NCI-H2227 (cell line): Measurements from ENCODE around the gene TNFAIP8.
"Not testable (repeated sequence)": the region's sequence is repeated elsewhere in the genome, so short reads cannot be mapped to it uniquely, and the experiment has no call there.

Experiments used
- DNase-seq: peaks from one replicate; lab custom pipeline; 2025; ENCODE audit not compliant: unreplicated experiment; lab: John Stamatoyannopoulos, UW

The TNFAIP8 gene

DNA sequence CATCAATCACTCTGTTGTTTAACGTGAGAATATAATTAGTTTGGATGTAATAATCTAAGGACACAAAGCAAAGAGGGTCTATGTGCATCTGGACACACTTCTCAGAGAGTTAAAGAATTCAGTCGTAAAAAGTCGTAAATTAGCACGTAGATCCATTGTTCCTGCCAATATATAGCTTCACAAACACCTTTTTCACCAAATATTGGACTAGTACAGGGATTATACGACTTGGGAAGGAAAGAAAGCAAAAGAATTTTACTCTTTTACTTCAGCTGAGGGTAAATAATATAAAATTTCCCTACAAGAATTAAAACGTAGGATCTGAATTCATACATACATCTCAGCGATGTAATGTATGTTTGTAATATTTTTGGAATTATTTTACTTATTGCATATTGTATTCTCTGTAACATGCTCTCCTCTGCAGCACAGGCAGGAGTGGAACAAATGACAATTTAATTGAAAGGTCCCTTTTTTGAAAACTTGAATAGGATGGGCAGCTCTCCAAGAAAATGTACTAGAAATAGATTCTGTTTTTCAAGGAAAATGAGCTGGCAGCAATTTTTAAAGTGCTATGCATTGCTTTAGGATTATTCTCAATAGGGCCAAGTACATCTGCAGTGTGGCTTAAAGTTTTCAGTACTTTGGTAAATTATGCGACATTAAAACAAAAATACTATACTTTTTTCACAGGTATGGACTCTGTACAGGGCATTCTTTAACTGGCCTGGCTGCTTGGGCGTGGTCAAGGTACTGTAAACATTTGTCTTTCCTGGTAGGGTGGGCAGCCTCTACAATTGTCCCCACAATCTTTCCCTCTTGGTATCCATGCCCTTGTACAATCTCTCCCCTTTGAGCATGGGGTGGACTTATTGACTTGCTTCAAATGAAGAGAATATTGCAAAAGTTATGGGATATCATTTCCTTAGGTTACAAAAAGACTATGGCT lies 56.7 kb downstream of the TNFAIP8 start:
- DNase-seq: no peak

DNA sequence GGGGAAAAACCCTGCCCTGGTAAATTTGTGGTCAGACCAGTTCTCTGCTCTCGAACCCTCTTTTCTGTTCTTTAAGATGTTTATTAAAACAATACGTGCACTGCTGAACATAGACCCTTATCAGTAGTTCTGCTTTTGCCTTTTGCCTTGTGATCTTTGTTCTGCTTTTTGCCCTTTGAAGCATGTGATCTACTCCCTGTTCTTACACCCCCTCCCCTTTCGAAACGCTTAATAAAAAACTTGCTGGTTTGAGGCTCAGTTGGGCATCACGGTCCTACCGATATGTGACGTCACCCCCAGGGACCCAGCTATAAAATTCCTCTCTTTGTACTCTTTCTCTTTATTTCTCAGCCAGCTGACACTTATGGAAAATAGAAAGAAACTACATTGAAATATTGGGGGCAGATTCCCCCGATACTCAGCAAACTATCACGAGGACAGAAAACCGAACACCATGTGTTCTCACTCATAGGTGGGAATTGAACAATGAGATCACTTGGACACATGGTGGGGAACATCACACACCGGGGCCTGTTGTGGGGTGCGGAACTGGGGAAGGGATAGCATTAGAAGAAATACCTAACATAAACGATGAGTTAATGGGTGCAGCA lies 58.4 kb downstream of the TNFAIP8 start:
- not testable (repeated sequence) for DNase-seq

DNA sequence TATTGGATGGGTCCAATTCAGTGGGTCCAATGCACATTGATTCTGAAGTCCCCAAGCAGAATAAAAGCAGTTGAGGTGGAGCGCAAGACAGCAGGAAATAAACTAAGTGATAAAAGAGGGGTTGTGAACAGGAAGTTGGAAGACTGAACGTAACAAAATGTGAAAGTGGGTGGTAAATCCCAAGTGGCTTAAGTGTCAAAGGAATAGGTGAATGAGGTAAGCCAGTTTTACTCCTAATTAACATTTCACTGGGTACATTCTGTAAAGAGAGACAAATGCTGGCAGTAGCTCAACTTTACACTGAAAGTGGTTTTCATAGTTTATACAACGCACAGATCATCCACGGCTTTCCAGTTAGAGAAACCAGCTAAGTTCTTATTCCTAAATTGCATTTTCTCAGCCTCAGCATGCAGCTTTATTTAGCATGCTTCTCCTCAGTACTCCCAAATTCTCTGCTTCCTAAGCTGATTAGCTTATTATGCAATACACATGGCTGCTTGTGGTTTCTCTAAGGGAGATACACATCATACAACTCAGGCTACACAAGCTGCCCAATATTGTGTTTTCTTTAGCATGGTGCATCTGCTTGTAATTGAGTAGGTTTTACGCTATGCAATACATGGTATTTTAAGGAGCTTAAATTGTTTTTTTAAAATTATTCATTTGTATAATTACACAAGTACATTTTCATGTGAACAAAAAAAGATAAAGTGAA lies 62.2 kb downstream of the TNFAIP8 start:
- no peak for DNase-seq

DNA sequence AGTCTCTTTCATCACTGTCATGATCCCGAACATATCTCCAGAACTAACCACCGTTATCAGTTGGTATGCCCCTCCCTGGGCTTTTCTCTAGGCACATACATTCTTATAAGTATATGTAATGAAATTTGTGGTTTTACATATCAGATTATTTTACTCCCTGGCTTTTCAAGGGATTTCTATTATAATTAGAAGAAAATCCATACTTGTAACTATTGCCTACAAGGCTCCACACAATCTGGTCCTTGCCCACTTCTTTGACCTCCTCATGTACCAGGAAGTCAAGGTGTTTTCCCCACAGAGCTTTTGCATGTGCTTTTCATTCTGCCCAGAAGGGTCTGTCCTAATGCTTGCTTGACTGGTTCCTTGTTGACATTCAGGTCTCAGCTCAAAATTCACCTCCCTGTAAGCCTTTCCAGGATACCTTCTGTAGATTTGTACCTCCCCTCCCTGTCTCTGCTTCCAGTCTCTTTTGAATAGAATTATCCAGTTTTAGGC lies 62.8 kb downstream of the TNFAIP8 start:
- DNase-seq: no peak

DNA sequence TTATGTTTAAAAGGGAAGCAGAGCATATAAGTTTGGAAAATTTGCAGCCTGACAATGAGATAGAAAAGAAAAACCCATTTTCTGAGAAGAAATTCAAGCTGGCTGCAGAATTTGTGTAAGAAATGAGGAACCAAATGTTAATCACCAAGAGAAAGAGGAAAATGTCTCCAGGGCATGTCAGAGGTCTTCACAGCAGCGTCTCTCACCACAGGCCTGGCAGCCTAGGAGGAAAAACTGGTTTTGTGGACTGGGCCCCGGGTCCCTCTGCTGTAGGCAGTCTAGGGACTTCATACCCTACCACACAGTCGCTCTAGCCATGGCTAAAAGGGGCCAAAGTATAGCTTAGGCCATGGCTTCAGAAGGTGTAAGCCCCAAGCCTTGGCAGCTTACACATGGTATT lies 64.3 kb downstream of the TNFAIP8 start:
- no peak for DNase-seq

DNA sequence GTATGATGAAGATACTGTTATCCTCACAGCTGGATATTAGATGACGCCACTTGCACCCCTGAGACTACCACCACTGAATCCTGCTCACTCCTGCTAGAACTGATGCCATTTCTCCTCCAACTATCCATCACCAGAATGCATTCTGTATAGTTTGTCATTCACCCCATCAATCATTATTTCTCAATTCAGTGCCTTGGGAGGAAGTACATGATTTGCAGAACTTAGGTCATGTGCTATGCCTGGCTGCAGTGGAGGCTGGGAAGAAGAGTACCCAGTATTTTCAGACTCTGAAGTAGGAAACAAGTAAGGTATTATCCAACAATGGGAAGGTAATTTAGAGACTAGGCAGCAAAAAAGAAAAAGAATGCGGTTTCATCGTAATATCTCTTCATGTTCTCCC lies 70.2 kb downstream of the TNFAIP8 start:
- DNase-seq: no peak

DNA sequence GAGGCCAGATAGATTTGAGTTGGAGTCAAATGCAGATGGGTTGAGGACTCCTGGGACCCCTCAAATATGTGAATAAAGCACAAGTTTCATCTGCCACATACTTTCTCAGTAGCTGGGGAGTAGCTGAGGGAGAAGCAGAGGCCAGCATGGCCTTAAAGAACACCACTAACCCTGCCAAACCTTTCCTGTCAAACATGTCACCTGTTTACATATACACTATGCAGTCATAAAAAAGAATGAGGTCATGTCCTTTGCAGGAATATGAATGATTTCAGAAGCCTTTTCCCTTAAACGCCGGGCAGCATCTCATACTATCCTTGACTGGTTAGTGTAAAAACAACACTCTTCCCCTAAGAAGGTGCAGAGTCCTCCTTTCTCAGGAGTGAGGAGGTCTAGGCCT lies 71.2 kb downstream of the TNFAIP8 start:
- no peak for DNase-seq

DNA sequence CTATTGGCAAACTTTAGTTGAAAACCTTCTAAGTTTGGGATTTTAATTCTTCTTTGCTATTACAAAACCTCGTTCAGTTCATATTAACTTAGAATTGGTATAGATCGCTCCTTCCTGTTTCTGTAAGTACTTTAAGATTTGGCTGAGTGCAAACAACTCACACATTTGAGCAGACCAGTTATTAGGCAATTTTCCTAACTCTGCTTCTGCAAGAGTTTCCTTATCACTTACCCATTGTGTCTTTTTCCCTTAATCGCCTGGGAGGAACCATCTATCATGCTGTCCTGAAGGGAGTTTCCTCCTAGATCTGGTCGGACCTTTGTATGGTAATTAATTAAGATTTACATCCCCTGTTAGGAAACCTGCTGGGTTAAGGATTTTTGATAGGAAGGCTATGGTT lies 71.8 kb downstream of the TNFAIP8 start:
- DNase-seq: not testable (repeated sequence)

DNA sequence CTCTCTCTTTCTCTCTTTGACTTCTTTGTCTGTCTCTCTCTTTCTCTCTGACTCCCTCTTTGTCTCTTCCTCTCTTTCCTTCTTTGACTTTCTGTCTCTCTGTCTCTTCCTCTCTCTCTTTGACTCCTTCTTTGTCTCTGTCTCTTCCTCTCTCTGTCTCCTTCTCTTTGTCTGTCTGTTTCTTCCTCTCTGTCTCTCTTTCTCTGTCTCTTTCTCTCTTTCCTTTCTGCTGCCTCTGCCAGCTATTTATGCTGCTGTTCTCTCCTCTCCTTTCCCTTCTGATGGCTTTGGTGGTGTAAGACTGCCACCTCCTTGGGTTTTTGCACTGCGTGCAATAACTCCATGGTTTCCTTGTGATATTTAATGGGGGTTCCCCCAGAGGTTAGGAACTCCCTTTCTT lies 72.3 kb downstream of the TNFAIP8 start:
- not testable (repeated sequence) for DNase-seq

DNA sequence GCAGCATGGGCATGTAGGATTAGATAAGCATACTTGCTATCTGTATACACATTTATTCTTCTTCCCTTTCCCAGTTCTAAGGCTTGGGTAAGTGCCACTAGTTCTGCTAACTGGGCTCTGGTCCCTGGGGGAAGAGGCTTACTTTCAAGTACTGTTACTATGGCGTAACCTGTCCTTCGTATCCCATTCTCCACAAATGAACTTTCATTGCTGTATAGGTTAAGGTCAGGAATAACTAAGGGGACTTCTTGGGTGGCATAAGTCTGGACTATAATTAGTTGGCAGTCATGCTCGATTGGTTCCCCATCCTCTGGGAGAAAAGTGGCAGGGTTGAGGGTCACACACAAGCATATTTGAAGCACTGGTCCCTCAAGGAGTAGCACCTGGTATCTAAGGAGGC lies 72.8 kb downstream of the TNFAIP8 start:
- not testable (repeated sequence) for DNase-seq

DNA sequence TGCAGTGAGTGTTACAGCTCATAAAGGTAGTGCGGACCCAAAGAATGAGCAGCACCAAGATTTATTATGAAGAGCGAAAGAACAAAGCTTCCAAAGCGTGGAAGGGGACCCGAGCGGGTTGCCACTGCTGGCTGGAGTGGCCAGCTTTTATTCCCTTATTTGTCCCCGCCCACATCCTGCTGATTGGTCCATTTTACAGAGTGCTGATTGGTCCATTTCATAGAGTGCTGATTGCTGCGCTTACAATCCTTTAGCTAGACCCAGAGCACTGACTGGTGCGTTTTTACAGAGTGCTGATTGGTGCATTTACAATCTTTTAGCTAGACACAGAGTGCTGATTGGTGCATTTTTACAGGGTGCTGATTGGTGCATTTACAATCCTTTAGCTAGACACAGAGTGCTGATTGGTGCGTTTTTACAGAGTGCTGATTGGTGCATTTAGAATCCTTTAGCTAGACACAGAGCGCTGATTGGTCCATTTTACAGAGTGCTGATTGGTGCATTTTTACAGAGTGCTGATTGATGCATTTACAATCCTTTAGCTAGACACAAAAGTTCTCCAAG lies 76.9 kb downstream of the TNFAIP8 start:
- not testable (repeated sequence) for DNase-seq

DNA sequence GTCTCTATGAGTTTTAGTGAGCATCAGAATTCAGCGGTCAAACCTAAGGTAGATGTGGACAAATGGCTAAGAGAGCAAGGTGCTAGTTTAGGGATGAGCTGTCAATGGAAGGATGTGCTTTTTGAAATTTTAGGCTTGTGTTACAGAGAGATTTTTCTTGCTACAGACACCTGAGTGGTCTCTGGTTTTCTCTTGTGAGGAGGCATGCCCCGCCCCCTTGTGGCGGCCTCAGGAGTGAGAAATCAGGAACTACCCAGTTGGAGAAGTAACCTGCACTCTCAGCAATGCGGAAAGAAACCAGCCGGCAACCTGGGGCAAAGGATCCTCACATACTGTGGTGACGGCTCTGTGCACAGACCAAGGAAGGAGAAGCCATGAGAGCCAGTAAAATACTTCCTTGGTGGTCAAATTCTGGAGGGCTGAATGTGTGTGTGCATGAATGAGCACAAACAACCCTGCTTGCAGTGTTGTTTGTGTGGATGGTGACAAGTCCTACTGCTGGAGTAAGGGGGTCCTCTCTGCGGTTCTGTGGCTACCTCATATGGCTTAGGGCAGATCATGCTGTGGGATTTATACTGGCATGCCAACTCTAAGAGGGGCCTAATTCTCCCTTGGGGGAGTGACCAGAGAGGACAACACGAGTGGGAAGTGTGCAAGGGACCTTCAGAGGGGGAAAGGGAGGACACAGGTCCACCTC lies 79.8 kb downstream of the TNFAIP8 start:
- no peak for DNase-seq

DNA sequence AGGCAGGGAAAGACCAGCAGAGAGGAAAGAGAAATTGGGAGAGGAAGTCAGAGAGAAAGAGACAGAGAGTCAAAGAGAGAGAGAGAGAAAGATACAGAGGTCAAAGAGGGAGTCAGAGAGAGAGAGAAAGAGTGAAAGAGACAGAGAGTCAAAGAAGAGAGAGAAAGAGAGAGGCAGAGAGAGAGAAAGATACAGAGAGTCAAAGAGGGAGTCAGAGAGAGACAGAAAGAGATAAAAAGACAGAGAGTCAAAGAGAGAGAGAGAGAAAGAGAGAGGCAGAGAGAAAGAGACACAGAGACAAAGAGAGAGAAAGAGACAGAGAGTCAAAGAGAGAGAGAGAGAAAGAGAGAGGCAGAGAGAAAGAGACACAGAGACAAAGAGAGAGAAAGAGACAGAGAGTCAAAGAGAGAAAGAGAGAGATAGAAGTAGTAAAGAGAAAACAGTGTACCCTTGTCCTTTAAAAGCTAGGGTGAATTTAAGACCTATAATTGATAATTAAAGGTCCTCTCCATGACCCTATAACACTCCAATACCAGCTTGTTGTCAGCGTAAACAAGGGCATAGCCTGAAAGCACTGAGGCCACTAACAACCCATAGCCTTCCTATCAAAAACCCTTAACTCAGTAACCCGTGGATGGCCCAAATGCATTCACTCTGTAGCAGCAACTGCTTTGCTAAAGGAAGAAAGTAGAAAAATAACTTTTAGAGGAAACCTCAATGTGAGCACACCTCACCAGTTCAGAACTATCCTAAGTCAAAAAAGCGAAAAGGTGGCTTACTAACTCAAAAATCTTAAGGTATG lies 82.2 kb downstream of the TNFAIP8 start:
- DNase-seq: not testable (repeated sequence)

DNA sequence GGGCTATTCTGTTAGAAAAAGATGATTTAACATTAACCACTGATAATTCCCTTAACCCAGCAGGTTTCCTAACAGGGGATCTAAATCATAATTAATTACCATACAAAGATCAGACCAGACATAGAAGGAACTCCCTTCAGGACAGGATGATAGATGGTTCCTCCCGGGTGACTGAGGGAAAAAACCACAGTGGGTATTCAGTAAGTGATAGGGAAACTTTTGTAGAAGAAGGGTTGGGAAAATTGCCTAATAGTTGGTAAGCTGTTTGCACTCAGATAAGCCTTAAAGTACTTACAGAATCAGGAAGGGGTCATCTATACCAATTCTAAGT lies 82.7 kb downstream of the TNFAIP8 start:
- not testable (repeated sequence) for DNase-seq

DNA sequence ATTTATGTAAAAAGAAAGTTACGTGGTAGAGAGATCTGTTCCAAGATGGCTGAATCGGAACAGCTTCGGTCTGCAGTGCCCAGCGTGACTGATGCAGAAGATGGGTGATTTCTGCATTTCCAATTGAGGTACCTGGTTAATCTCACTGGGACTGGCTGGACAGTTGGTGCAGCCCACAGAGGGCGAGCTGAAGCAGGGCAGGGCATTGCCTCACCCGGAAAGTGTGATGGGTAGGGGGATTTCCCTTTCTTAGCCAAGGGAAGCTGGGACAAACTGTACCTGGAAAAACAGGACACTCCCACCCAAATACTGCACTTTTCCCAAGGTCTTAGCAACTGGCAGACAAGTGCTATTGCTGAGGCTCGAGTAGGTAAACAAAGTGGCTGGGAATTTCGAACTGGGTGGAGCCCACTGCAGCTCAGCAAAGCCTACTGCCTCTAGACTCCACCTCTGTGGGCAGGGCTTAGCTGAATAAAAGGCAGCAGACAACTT lies 83.4 kb downstream of the TNFAIP8 start:
- DNase-seq: peak; percentile 10

DNA sequence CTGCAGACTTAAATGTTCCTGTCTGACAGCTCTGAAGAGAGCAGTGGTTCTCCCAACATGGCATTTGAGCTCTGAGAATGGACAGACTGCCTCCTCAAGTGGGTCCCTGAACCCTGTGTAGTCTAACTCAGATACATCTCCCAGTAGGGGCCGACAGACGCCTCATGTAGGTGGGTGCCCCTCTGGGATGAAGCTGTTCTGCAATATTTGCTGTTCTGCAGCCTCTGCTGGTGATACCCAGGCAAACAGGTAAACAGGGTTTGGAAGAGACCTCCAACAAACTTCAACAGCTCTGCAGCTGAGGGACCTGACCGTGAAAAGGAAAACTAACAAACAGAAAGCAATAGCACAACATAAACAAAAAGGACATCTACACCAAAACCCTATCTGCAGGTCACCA lies 83.8 kb downstream of the TNFAIP8 start:
- not testable (repeated sequence) for DNase-seq

DNA sequence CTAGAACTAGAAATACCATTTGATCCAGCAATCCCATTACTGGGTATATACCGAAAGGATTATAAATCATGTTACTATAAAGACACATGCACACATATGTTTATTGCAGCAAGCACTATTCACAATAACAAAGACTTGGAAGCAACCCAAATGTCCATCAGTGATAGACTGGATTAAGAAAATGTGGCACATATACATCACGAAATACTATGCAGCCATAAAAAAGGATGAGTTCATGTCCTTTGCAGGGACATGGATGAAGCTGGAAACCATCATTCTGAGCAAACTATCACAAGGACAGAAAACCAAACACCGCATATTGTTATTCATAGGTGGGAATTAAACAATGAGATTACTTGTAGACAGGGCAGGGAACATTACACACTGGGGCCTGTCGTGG lies 88.8 kb downstream of the TNFAIP8 start:
- not testable (repeated sequence) for DNase-seq

DNA sequence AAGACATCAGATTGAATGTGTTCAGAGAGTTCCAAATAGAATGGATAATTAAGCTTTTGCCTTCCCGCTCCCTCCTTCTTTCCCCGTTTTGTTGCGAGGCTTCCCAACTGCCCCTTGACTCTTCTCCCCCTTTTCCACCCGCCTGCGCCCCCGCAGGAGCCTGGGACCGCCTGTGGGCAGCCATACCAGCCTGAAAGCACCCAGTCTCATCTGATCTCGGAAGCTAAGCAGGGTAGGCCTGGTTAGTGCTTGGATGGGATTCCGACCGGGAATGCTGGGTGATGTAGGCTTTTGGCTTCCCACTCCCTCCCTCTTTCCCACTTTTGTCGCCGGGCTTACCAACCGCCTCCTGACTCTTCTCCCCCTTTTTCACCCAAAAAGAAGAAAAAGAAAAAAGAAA lies 89.7 kb downstream of the TNFAIP8 start:
- no peak for DNase-seq
